Esophagus muscularis mucosa (tissue), 4 donors: ENCODE results near the gene GPR89A.
"Not testable (repeated sequence)": the region's sequence is repeated elsewhere in the genome, so short reads cannot be mapped to it uniquely, and the experiment has no call there.

Experiments
- EP300 ChIP-seq: sonication (generic); formaldehyde crosslinking; IDR thresholded peaks from one replicate; pipeline ENCODE4 v1.6.1; 2017; ENCODE audit warnings: antibody characterized with exemption
- POLR2A ChIP-seq: fragments of 450-650 bp; IDR thresholded peaks from one replicate; pipeline ENCODE4 v1.6.1; 2017; ENCODE audit warnings: antibody characterized with exemption, moderate library complexity, mild to moderate bottlenecking, low read depth
- POLR2AphosphoS5 ChIP-seq, 2 donors: sonication (generic); formaldehyde crosslinking; IDR thresholded peaks; one replicate each; pipeline ENCODE4 v1.6.1; 2017; ENCODE audit warnings: antibody characterized with exemption in 2 of 2
- TF ChIP-seq, protein P1 (sequence below), 3 experiments: fragments of 200-600 bp in 2 of 3; fragments of 450-650 bp in 1 of 3; sonication (generic) in 2 of 3; IDR thresholded peaks; one replicate each; pipeline ENCODE4 v1.5.1; 2017 to 2019; ENCODE audit warnings: antibody characterized with exemption in 3 of 3, mild to moderate bottlenecking in 2 of 3, moderate library complexity in 1 of 3

DNA sequence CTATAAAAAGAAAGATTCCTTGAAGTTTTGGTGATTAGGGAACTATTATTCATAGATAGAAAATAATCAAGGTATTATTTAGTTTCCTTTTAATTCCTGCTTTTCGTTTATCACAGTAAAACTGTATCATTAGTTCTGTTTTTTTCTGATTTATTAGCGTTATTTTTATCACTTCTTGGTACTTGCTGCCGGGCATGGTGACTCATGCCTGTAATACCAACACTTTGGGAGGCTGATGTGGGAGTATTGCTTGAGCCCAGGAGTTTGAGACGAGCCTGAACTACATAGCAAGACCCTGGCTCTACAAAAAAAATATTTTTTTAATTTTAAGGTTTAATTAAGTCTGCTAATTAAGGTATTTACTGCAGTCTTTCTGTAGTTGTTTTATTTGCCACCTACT, 57.2 kb downstream of the GPR89A start:
- TF ChIP-seq, protein P1, sequence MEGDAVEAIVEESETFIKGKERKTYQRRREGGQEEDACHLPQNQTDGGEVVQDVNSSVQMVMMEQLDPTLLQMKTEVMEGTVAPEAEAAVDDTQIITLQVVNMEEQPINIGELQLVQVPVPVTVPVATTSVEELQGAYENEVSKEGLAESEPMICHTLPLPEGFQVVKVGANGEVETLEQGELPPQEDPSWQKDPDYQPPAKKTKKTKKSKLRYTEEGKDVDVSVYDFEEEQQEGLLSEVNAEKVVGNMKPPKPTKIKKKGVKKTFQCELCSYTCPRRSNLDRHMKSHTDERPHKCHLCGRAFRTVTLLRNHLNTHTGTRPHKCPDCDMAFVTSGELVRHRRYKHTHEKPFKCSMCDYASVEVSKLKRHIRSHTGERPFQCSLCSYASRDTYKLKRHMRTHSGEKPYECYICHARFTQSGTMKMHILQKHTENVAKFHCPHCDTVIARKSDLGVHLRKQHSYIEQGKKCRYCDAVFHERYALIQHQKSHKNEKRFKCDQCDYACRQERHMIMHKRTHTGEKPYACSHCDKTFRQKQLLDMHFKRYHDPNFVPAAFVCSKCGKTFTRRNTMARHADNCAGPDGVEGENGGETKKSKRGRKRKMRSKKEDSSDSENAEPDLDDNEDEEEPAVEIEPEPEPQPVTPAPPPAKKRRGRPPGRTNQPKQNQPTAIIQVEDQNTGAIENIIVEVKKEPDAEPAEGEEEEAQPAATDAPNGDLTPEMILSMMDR (IDR thresholded peaks at IDR 0.05): not testable (repeated sequence)
- TF ChIP-seq EP300; POLR2A; POLR2AphosphoS5 (IDR thresholded peaks at IDR 0.05): not testable (repeated sequence)
